H1 (cell line): ENCODE measurements around the gene PGF.

Source experiments
- CHD2 ChIP-seq: IDR thresholded peaks from 2 replicates; pipeline ENCODE4 v1.6.1; 2012; ENCODE audit warnings: low read length, improper control_type of control experiment
- CTCF ChIP-seq, 3 experiments: IDR thresholded peaks; 1 replicate in 2 of 3; 2 replicates in 1 of 3; pipeline versions ENCODE4 v1.5.1 to v1.6.1; 2011; ENCODE audit warnings: low read length in 3 of 3, mild to moderate bottlenecking in 3 of 3, inconsistent platforms in 2 of 3, low read depth in 1 of 3, moderate library complexity in 1 of 3; ENCODE audit not compliant: insufficient read depth in 1 of 3; ENCODE audit errors: control extremely low read depth in 1 of 3
- EZH2 ChIP-seq: fragments of 200-600 bp; sonication (generic); IDR thresholded peaks from 2 replicates; pipeline ENCODE4 v1.7.1; 2012; ENCODE audit warnings: low read depth, mild to moderate bottlenecking, moderate library complexity, low read length, inconsistent platforms; ENCODE audit not compliant: severe bottlenecking
- POLR2A ChIP-seq, 2 experiments: IDR thresholded peaks; 1 replicate in 1 of 2; 2 replicates in 1 of 2; pipeline ENCODE4 v1.6.1; 2011; ENCODE audit warnings: low read depth in 2 of 2, low read length in 2 of 2, mild to moderate bottlenecking in 2 of 2; ENCODE audit errors: control extremely low read depth in 1 of 2
- POU5F1 ChIP-seq: IDR thresholded peaks from 2 replicates; pipeline ENCODE4 v1.6.1; 2011; ENCODE audit warnings: low read depth, mild to moderate bottlenecking, low read length, moderate library complexity
- RAD21 ChIP-seq, 2 experiments: IDR thresholded peaks in 1 of 2; conservative IDR thresholded peaks in 1 of 2; 2 replicates each; pipeline ENCODE4 v1.6.1; 2011; ENCODE audit warnings: low read depth in 2 of 2, low read length in 2 of 2, improper control_type of control experiment in 1 of 2, inconsistent platforms in 1 of 2, mild to moderate bottlenecking in 1 of 2, moderate library complexity in 1 of 2
- RFX5 ChIP-seq: IDR thresholded peaks from 2 replicates; pipeline ENCODE4 v1.6.1; 2011; ENCODE audit warnings: low read depth, low read length, improper control_type of control experiment, borderline replicate concordance
- SP1 ChIP-seq: IDR thresholded peaks from 2 replicates; pipeline ENCODE4 v1.6.1; 2011; ENCODE audit warnings: low read depth, low read length

- TF ChIP-seq EZH2 (no peak), CTCF (IDR thresholded peaks at IDR 0.05; ENCODE audit: control extremely low read depth in 1 of 3, insufficient read depth in 1 of 3, low read depth in 1 of 3, low read length in 3 of 3) (no peak), POU5F1 (no peak), POLR2A (IDR thresholded peaks at IDR 0.05; ENCODE audit: control extremely low read depth in 1 of 2, low read depth in 2 of 2, low read length in 2 of 2) (no peak), SP1 (no peak), RAD21 (IDR thresholded peaks at IDR 0.05 in 1 of 2, conservative IDR thresholded peaks at IDR 0.05 in 1 of 2; ENCODE audit: low read depth in 2 of 2, low read length in 2 of 2) (no peak), RFX5 (no peak), CHD2 (no peak)
Observed at GRCh38 chr14:74977901-74978385, 22.5 kb upstream of the PGF start.
